ENCODE measurements around the gene RAB44.
"Not testable (repeated sequence)": the region's sequence is repeated elsewhere in the genome, so short reads cannot be mapped to it uniquely, and the experiment has no call there.

Gene RAB44

DNA sequence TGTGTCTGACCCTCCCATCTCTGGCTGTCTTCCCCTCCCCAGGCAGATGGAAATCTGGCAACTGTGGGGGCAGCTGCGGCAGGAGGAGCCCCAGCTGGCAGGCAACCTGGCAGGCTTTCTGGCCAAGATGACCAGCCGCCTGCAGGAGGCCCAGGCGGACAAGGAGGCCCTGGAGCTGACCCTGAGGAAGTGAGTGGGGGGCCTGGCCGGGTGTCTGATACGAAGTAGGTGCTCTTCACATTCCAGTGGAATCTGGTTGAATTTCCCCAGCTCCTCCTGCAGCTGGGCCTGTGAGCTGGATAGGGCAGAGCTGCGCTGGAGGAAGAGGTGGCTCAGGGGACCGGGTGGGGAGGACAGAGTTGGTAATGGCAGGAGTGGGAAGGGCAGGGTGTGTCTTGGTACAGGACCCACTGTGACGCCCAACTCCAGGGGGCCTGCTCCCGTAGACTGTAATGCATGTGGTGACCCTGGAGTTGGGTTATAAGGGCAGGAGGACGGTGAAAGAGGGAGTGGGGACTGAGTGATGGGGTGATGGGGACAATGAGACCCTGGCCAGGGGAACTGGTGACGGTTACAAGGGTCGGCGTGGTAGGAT, 19.7 kb downstream of the RAB44 start:
- no peak overlapping the region for H3K27ac ChIP-seq (ENCODE audit: low read depth, low read length)

GRCh38 chr6:36717871-36718540, 20.4 kb downstream of the RAB44 start:
- Histone ChIP-seq H3K4me3 (ENCODE audit: low read depth, low read length) (no peak overlapping the region), H3K36me3 (ENCODE audit: control insufficient read depth, insufficient read depth, low read length) (no peaks in the 10 kb centered on the region), H3K27me3 (ENCODE audit: control insufficient read depth, insufficient read depth, low read length) (no peaks in the 10 kb centered on the region), H3K9me3 (ENCODE audit: control insufficient read depth, insufficient read depth, low read depth, low read length) (no peaks in the 10 kb centered on the region), H3K9ac (ENCODE audit: low read length) (no peak overlapping the region), H3K4me1 (ENCODE audit: control insufficient read depth, insufficient read depth, low read length) (peaks cover 14% of the 10 kb centered on the region), H3K27ac (ENCODE audit: low read depth, low read length) (no peak overlapping the region)

More for the DNA sequence above, 19.7 kb downstream of the RAB44 start:
- H3K27me3 ChIP-seq (ENCODE audit: control insufficient read depth, insufficient read depth, low read length), result no peaks in the 10 kb centered on the region
- no peaks in the 10 kb centered on the region for H3K36me3 ChIP-seq (ENCODE audit: control insufficient read depth, insufficient read depth, low read length)
- no peaks in the 10 kb centered on the region for H3K9me3 ChIP-seq (ENCODE audit: control insufficient read depth, insufficient read depth, low read depth, low read length)
- H3K4me1 ChIP-seq (ENCODE audit: control insufficient read depth, insufficient read depth, low read length), result peaks cover 14% of the 10 kb centered on the region
- H3K9ac ChIP-seq (ENCODE audit: low read length), result no peak overlapping the region
- no peak overlapping the region for H3K4me3 ChIP-seq (ENCODE audit: low read depth, low read length)

DNA sequence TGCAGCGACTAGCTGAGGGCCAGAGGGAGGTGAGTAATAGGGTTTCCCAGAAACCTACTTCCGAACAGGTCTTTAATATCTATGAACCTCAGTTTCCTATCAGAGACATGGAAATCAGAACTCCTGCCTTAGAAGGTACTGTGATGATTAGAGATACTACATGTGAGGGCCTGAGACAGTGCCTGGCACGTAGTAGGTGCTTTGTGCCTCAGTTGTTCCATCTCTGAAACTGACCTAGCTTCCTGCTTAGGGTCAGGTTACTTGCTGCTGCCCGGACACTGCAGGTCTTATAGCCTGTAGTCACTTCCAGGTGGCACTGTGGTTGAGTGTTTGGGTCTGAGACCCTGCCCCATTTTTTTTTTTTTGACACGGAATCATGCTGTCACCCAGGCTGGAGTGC, 20.9 kb downstream of the RAB44 start:
- Histone ChIP-seq H3K4me1 (ENCODE audit: control insufficient read depth, insufficient read depth, low read length) (peaks cover 14% of the 10 kb centered on the region), H3K36me3 (ENCODE audit: control insufficient read depth, insufficient read depth, low read length) (no peaks in the 10 kb centered on the region), H3K9ac (ENCODE audit: low read length) (no peak overlapping the region), H3K27me3 (ENCODE audit: control insufficient read depth, insufficient read depth, low read length) (no peaks in the 10 kb centered on the region), H3K4me3 (ENCODE audit: low read depth, low read length) (no peak overlapping the region), H3K9me3 (ENCODE audit: control insufficient read depth, insufficient read depth, low read depth, low read length) (no peaks in the 10 kb centered on the region), H3K27ac (ENCODE audit: low read depth, low read length) (no peak overlapping the region)

DNA sequence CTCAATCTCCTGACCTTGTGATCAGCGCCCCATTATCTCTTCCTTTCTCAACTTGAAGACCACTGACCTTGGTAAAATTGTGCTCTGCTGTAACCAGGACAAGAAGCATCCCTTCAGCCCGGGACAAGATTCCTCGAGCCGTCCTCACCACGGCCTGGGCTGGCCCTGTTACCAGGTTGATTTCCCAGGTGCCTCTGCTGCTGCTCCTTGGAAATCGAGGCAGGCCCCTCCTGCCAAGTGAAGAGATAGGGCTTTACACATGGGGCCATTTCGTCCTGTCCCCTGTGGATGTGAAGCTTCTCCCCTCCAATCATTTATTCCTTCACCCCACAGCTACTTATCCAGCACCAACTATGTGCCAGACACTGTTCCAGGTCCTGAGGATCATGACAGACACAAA, 21.5 kb downstream of the RAB44 start:
- Histone ChIP-seq H3K9me3 (ENCODE audit: control insufficient read depth, insufficient read depth, low read depth, low read length) (no peaks in the 10 kb centered on the region), H3K4me1 (ENCODE audit: control insufficient read depth, insufficient read depth, low read length) (peaks cover 14% of the 10 kb centered on the region), H3K36me3 (ENCODE audit: control insufficient read depth, insufficient read depth, low read length) (no peaks in the 10 kb centered on the region), H3K9ac (ENCODE audit: low read length) (no peak overlapping the region), H3K27me3 (ENCODE audit: control insufficient read depth, insufficient read depth, low read length) (no peaks in the 10 kb centered on the region), H3K27ac (ENCODE audit: low read depth, low read length) (no peak overlapping the region), H3K4me3 (ENCODE audit: low read depth, low read length) (no peak overlapping the region)

DNA sequence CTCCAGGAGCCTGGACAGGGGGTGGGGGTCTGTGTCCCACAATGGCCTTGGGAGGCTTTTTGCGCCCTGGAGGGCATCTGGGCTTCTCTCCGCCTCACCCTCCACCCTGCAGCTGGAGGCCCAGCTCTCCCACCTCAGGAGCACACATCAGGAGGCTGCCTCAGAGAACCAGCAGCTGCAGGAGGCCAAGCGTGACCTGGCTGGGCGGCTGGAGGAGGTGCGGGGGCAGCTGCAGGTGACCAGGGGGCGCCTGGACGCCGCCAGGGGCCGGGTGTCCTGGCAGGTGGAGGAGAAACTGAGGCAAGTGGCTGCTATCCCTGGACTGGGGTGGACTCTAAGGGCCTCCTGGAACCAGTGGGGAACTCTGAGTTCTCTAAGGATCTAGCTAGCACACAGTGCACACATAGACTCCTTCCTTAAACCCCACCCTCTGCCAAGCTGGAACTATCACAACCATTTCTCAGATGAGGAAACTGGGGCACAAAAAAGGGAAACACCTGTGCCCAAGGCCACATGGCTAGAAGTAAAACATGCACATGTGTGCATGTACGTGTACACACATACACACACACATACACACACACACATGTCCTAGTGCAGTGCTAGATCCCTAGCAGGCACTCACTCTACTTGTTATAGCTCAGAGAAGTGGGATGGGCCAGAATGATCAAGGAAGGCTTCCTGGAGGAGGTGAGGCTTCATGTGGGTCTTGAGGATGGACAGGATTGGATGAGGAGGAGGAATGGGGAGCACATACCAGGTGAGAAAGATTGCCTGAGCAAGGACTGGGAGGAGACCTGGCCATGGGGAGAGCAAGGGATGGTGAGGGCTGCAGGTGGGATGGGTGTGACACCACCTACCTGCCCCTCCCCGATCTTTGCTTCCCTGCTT, 22.9 kb downstream of the RAB44 start:
- no peak overlapping the region for H3K4me3 ChIP-seq (ENCODE audit: low read depth, low read length)
- no peaks in the 10 kb centered on the region for H3K9me3 ChIP-seq (ENCODE audit: control insufficient read depth, insufficient read depth, low read depth, low read length)
- peaks cover 11% of the 10 kb centered on the region for H3K4me1 ChIP-seq (ENCODE audit: control insufficient read depth, insufficient read depth, low read length)
- no peak overlapping the region for H3K9ac ChIP-seq (ENCODE audit: low read length)
- H3K27ac ChIP-seq (ENCODE audit: low read depth, low read length), result no peak overlapping the region
- no peaks in the 10 kb centered on the region for H3K36me3 ChIP-seq (ENCODE audit: control insufficient read depth, insufficient read depth, low read length)
- no peaks in the 10 kb centered on the region for H3K27me3 ChIP-seq (ENCODE audit: control insufficient read depth, insufficient read depth, low read length)

- Histone ChIP-seq H3K4me1 (ENCODE audit: control insufficient read depth, insufficient read depth, low read length) (peaks cover 6% of the 10 kb centered on the region; the same call in 1 of the 2 replicates), H3K9me3 (ENCODE audit: control insufficient read depth, insufficient read depth, low read depth, low read length) (no peaks in the 10 kb centered on the region), H3K9ac (ENCODE audit: low read length) (no peak overlapping the region), H3K27me3 (ENCODE audit: control insufficient read depth, insufficient read depth, low read length) (no peaks in the 10 kb centered on the region), H3K4me3 (ENCODE audit: low read depth, low read length) (no peak overlapping the region), H3K27ac (ENCODE audit: low read depth, low read length) (no peak overlapping the region), H3K36me3 (ENCODE audit: control insufficient read depth, insufficient read depth, low read length) (no peaks in the 10 kb centered on the region)
Observed at GRCh38 chr6:36721369-36722140, 23.9 kb downstream of the RAB44 start.

- Histone ChIP-seq H3K9me3 (ENCODE audit: control insufficient read depth, insufficient read depth, low read depth, low read length) (no peaks in the 10 kb centered on the region), H3K9ac (ENCODE audit: low read length) (no peak overlapping the region), H3K27ac (ENCODE audit: low read depth, low read length) (no peak overlapping the region), H3K4me1 (ENCODE audit: control insufficient read depth, insufficient read depth, low read length) (peaks cover 6% of the 10 kb centered on the region; the same call in 1 of the 2 replicates), H3K27me3 (ENCODE audit: control insufficient read depth, insufficient read depth, low read length) (no peaks in the 10 kb centered on the region), H3K36me3 (ENCODE audit: control insufficient read depth, insufficient read depth, low read length) (no peaks in the 10 kb centered on the region), H3K4me3 (ENCODE audit: low read depth, low read length) (no peak overlapping the region)
Observed at GRCh38 chr6:36722365-36722764, 24.7 kb downstream of the RAB44 start.

GRCh38 chr6:36722879-36723278, 25.3 kb downstream of the RAB44 start:
- no peaks in the 10 kb centered on the region for H3K9me3 ChIP-seq (ENCODE audit: control insufficient read depth, insufficient read depth, low read depth, low read length)
- no peak overlapping the region for H3K4me3 ChIP-seq (ENCODE audit: low read depth, low read length)
- H3K4me1 ChIP-seq (ENCODE audit: control insufficient read depth, insufficient read depth, low read length), result peaks cover 6% of the 10 kb centered on the region; the same call in 1 of the 2 replicates
- H3K27me3 ChIP-seq (ENCODE audit: control insufficient read depth, insufficient read depth, low read length), result no peaks in the 10 kb centered on the region
- no peak overlapping the region for H3K27ac ChIP-seq (ENCODE audit: low read depth, low read length)
- no peaks in the 10 kb centered on the region for H3K36me3 ChIP-seq (ENCODE audit: control insufficient read depth, insufficient read depth, low read length)
- H3K9ac ChIP-seq (ENCODE audit: low read length), result no peak overlapping the region

GRCh38 chr6:36723992-36724391, 26.4 kb downstream of the RAB44 start:
- H3K9me3 ChIP-seq (ENCODE audit: control insufficient read depth, insufficient read depth, low read depth, low read length); H3K4me3 ChIP-seq (ENCODE audit: low read depth, low read length); H3K27ac ChIP-seq (ENCODE audit: low read depth, low read length); H3K9ac ChIP-seq (ENCODE audit: low read length); H3K27me3 ChIP-seq (ENCODE audit: control insufficient read depth, insufficient read depth, low read length); H3K4me1 ChIP-seq (ENCODE audit: control insufficient read depth, insufficient read depth, low read length); H3K36me3 ChIP-seq (ENCODE audit: control insufficient read depth, insufficient read depth, low read length): not testable (repeated sequence)

- Histone ChIP-seq H3K4me1 (ENCODE audit: control insufficient read depth, insufficient read depth, low read length) (no peaks in the 10 kb centered on the region), H3K9me3 (ENCODE audit: control insufficient read depth, insufficient read depth, low read depth, low read length) (no peaks in the 10 kb centered on the region), H3K36me3 (ENCODE audit: control insufficient read depth, insufficient read depth, low read length) (no peaks in the 10 kb centered on the region), H3K9ac (ENCODE audit: low read length) (no peak overlapping the region), H3K27me3 (ENCODE audit: control insufficient read depth, insufficient read depth, low read length) (no peaks in the 10 kb centered on the region), H3K4me3 (ENCODE audit: low read depth, low read length) (no peak overlapping the region), H3K27ac (ENCODE audit: low read depth, low read length) (no peak overlapping the region)
Observed at GRCh38 chr6:36724514-36725390, 27.1 kb downstream of the RAB44 start.

Measured in HUES6 (cell line).